Esophagus squamous epithelium (tissue), 5 donors: ENCODE results near the gene TRIM69. TPM values are rescaled to one million over a fixed set of nuclear protein-coding genes. Genes with fewer than 3 reads are reported as not detected.

Experiments
- DNase-seq: peaks from one replicate; lab custom pipeline; 2025; lab: John Stamatoyannopoulos, UW
- H3K27ac ChIP-seq, 4 donors: fragments of 200-600 bp; sonication (generic); one replicate each; pipeline ENCODE4 v1.5.1; 2016 to 2019; ENCODE audit warnings: mild to moderate bottlenecking in 1 of 4
- H3K27me3 ChIP-seq, 4 donors: fragments of 200-600 bp; sonication (generic); 1 replicate in 3 of 4; 2 replicates in 1 of 4; pipeline versions ENCODE4 v1.5.1 to v1.6.0; 2017 to 2021; ENCODE audit warnings: antibody characterized with exemption in 1 of 4
- H3K36me3 ChIP-seq, 3 donors: fragments of 200-600 bp; sonication (generic); one replicate each; pipeline ENCODE4 v1.5.1; 2016 to 2019
- H3K4me1 ChIP-seq, 3 donors: fragments of 200-600 bp; sonication (generic); one replicate each; pipeline ENCODE4 v1.5.1; 2017 to 2019
- H3K4me3 ChIP-seq, 4 donors: fragments of 200-600 bp; sonication (generic); 1 replicate in 3 of 4; 2 replicates in 1 of 4; pipeline ENCODE4 v1.5.1; 2016 to 2019; ENCODE audit warnings: mild to moderate bottlenecking in 2 of 4, moderate library complexity in 1 of 4
- H3K9me3 ChIP-seq, 3 donors: fragments of 200-600 bp; sonication (generic); one replicate each; pipeline ENCODE4 v1.5.1; 2016 to 2019
- CTCF ChIP-seq, 6 experiments: fragments of 450-650 bp in 4 of 6; fragments of 200-600 bp in 2 of 6; sonication (generic) in 2 of 6; IDR thresholded peaks; one replicate each; pipeline ENCODE4 v1.5.1; 2016 to 2019; ENCODE audit warnings: antibody characterized with exemption in 6 of 6, mild to moderate bottlenecking in 4 of 6, moderate library complexity in 4 of 6
- POLR2A ChIP-seq, 4 donors: fragments of 450-650 bp; IDR thresholded peaks; one replicate each; pipeline ENCODE4 v1.6.1; 2017; ENCODE audit warnings: antibody characterized with exemption in 4 of 4, mild to moderate bottlenecking in 4 of 4, moderate library complexity in 3 of 4
- WGBS, 2 donors: methylation state at CpG; one replicate each; pipeline ENCODE4 v1.1.5; 2018; 5-methylcytosine and 5-hydroxymethylcytosine counted together
- intact Hi-C: fragments of 100-400 bp; cut with DNase I; formaldehyde crosslinking; loops from one replicate; pipeline ENCODE4 v1.15.0; 2022
- total RNA-seq, 4 donors: library from RNA; depleted of rRNA; stranded (reverse); fragments of >200 nt; gene quantifications; one replicate each; pipeline ENCODE4 v1.1.0, GENCODE V29; 2016
- donor health status: DM: yes; HTN: yes; CAD: no.

Gene TRIM69
- total RNA-seq, 4 donors from 2014 or later: 9.4 to 13.6 (median 11.1) TPM

- DNase-seq: no peak
- 69% methylated on average over 4 of the region's 4 CpGs for WGBS, 2 donors
- Histone ChIP-seq H3K27me3 (no peaks in the 10 kb centered on the region), H3K4me1 (peaks cover 0 to 44% (median 13%) of the 10 kb centered on the region in 3 donors), H3K4me3 (no peak overlapping the region), H3K9me3 (no peaks in the 10 kb centered on the region), H3K27ac (peak overlapping the region in 1 of 4 donors; percentile 1), H3K36me3 (peaks cover 5 to 41% (median 38%) of the 10 kb centered on the region in 3 donors)
- intact Hi-C loops: no loop called here
- TF ChIP-seq POLR2A (IDR thresholded peaks at IDR 0.05): no peak
- no peak for TF ChIP-seq CTCF (IDR thresholded peaks at IDR 0.05)
Observed at GRCh38 chr15:44720460-44721176, 15.7 kb upstream of the TRIM69 start.

GRCh38 chr15:44722011-44722410 is 14.3 kb upstream of the TRIM69 start:
- intact Hi-C loops: no loop called here
- no peak for DNase-seq

GRCh38 chr15:44726136-44726535 is 10.2 kb upstream of the TRIM69 start:
- H3K27ac ChIP-seq: peak overlapping the region; percentile 94 to 100 (median 98)
- H3K4me3 ChIP-seq: peak overlapping the region in 3 of 4 donors; percentile 13 to 43 (median 20)
- no peak for TF ChIP-seq POLR2A (IDR thresholded peaks at IDR 0.05)
- TF ChIP-seq CTCF (IDR thresholded peaks at IDR 0.05): no peak
- intact Hi-C loops: no loop called here
- 20 to 39% methylated on average over 7 of the region's 7 CpGs for WGBS, 2 donors
- no peaks in the 10 kb centered on the region for H3K9me3 ChIP-seq
- peaks cover 15 to 64% (median 33%) of the 10 kb centered on the region in 3 donors for H3K4me1 ChIP-seq
- H3K27me3 ChIP-seq: no peaks in the 10 kb centered on the region
- DNase-seq: no peak
- no peaks in the 10 kb centered on the region for H3K36me3 ChIP-seq

More at GRCh38 chr15:44722011-44722410, 14.3 kb upstream of the TRIM69 start:
- Histone ChIP-seq H3K4me1 (peaks cover 8 to 44% (median 15%) of the 10 kb centered on the region in 3 donors), H3K27me3 (no peaks in the 10 kb centered on the region), H3K36me3 (peaks cover 0 to 27% (median 25%) of the 10 kb centered on the region in 3 donors), H3K27ac (no peak overlapping the region), H3K9me3 (no peaks in the 10 kb centered on the region), H3K4me3 (no peak overlapping the region)
- 68 to 75% methylated on average over 2 of the region's 2 CpGs for whole genome bisulfite sequencing, 2 donors
- TF ChIP-seq POLR2A (IDR thresholded peaks at IDR 0.05) (no peak), CTCF (IDR thresholded peaks at IDR 0.05) (no peak)

- peak overlapping the region in 3 of 4 donors; percentile 13 to 43 (median 20) for H3K4me3 ChIP-seq
- peak; percentile 35 for DNase-seq
- no peaks in the 10 kb centered on the region for H3K9me3 ChIP-seq
- peaks cover 15 to 71% (median 40%) of the 10 kb centered on the region in 3 donors for H3K4me1 ChIP-seq
- WGBS, 2 donors: 10 to 15% methylated on average over 4 to 5 of the region's 5 CpGs
- peaks cover 0 to 7% (median 0%) of the 10 kb centered on the region in 3 donors for H3K36me3 ChIP-seq
- peak in 3 of 4 donors; percentile 27 to 72 (median 58) for TF ChIP-seq POLR2A (IDR thresholded peaks at IDR 0.05)
- TF ChIP-seq CTCF (IDR thresholded peaks at IDR 0.05): no peak
- intact Hi-C loops: no loop called here
- no peaks in the 10 kb centered on the region for H3K27me3 ChIP-seq
- peak overlapping the region; percentile 94 to 100 (median 98) for H3K27ac ChIP-seq
Observed at GRCh38 chr15:44726568-44727484, 9.5 kb upstream of the TRIM69 start.
